Tibial nerve (tissue), 3 donors: ENCODE measurements around the gene CCNE1.

Source experiments
- CTCF ChIP-seq, 5 experiments: fragments of 200-600 bp in 3 of 5; fragments of 450-650 bp in 2 of 5; sonication (generic) in 3 of 5; IDR thresholded peaks; one replicate each; pipeline ENCODE4 v1.5.1; 2016 to 2019; ENCODE audit warnings: antibody characterized with exemption in 5 of 5, mild to moderate bottlenecking in 3 of 5, moderate library complexity in 2 of 5
- POLR2A ChIP-seq, 2 donors: fragments of 450-650 bp; IDR thresholded peaks; one replicate each; pipeline ENCODE4 v1.6.1; 2017; ENCODE audit warnings: antibody characterized with exemption in 2 of 2, mild to moderate bottlenecking in 2 of 2, moderate library complexity in 2 of 2

DNA sequence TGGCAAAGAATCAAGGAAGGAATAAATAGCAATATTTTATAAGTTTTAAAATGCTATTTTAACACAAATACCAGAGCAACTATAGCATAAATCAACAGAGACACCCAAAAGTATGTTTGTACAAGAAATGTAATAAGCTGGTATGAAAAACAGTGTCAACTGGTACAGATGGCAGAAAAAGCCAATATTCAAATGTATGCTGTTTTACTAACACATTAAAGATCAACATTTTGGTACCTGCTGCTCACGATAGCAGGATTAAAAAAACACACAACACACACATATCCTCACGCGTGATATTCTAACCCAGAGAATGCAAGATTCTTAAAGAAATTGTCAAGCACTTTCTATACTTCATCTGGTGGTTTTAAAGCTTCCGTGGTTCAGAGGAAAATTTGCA lies 48.6 kb upstream of the CCNE1 start:
- TF ChIP-seq CTCF (IDR thresholded peaks at IDR 0.05) (no peak), POLR2A (IDR thresholded peaks at IDR 0.05) (no peak)
